ENCODE measurements around the gene PKNOX2.

PKNOX2 gene

GRCh38 chr11:125351033-125351867, 186.7 kb downstream of the PKNOX2 start:
- H3K27ac ChIP-seq = no peak overlapping the region
- TF ChIP-seq, protein P1, sequence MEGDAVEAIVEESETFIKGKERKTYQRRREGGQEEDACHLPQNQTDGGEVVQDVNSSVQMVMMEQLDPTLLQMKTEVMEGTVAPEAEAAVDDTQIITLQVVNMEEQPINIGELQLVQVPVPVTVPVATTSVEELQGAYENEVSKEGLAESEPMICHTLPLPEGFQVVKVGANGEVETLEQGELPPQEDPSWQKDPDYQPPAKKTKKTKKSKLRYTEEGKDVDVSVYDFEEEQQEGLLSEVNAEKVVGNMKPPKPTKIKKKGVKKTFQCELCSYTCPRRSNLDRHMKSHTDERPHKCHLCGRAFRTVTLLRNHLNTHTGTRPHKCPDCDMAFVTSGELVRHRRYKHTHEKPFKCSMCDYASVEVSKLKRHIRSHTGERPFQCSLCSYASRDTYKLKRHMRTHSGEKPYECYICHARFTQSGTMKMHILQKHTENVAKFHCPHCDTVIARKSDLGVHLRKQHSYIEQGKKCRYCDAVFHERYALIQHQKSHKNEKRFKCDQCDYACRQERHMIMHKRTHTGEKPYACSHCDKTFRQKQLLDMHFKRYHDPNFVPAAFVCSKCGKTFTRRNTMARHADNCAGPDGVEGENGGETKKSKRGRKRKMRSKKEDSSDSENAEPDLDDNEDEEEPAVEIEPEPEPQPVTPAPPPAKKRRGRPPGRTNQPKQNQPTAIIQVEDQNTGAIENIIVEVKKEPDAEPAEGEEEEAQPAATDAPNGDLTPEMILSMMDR (conservative IDR thresholded peaks at IDR 0.05) = no peak
- TF ChIP-seq ZFX (IDR thresholded peaks at IDR 0.05) = no peak

GRCh38 chr11:125351868-125352250, 187.3 kb downstream of the PKNOX2 start:
- H3K27ac ChIP-seq = no peak overlapping the region
- TF ChIP-seq, protein P1 (conservative IDR thresholded peaks at IDR 0.05) = no peak

- no peak for TF ChIP-seq ZFX (IDR thresholded peaks at IDR 0.05)
- TF ChIP-seq, protein P1 (conservative IDR thresholded peaks at IDR 0.05) = no peak
Measured at GRCh38 chr11:125356797-125357196, 192.2 kb downstream of the PKNOX2 start.

GRCh38 chr11:125357551-125357950, 193.0 kb downstream of the PKNOX2 start:
- no peak for TF ChIP-seq ZFX (IDR thresholded peaks at IDR 0.05)
- no peak overlapping the region for H3K27ac ChIP-seq

More at GRCh38 chr11:125356797-125357196, 192.2 kb downstream of the PKNOX2 start:
- H3K27ac ChIP-seq = no peak overlapping the region

- no peak overlapping the region for H3K27ac ChIP-seq
- TF ChIP-seq ZFX (IDR thresholded peaks at IDR 0.05) = no peak
- TF ChIP-seq, protein P1 (conservative IDR thresholded peaks at IDR 0.05) = no peak
Measured at GRCh38 chr11:125358254-125358840, 193.8 kb downstream of the PKNOX2 start.

- H3K27ac ChIP-seq = no peak overlapping the region
- TF ChIP-seq, protein P1 (conservative IDR thresholded peaks at IDR 0.05) = no peak
- TF ChIP-seq ZFX (IDR thresholded peaks at IDR 0.05) = no peak
Measured at GRCh38 chr11:125359130-125359529, 194.6 kb downstream of the PKNOX2 start.

DNA sequence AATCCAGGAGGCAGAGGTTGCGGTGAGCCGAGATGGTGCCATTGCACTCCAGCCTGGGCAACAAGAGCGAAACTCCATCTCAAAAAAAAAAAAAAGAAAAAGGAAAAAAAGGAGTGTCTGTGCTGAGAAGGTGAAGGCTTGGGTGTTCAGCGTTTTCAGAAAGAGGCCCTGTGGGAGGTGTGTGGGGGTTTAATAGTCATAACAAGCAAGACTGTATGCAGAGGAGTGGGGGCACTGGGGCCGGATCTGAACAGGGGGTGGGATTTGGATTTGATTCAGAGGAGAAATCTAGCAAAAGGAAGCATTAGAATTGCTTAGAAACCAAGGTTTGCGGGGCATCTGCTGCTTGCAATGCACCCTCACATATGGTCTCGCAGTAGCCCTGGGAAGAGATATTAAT, 195.5 kb downstream of the PKNOX2 start:
- no peak overlapping the region for H3K27ac ChIP-seq
- TF ChIP-seq, protein P1 (conservative IDR thresholded peaks at IDR 0.05) = no peak
- no peak for TF ChIP-seq ZFX (IDR thresholded peaks at IDR 0.05)

Data from C4-2B (cell line).